Right renal cortex interstitium (tissue), 3 donors: ENCODE results near the gene SF3B2. TPM values are rescaled to one million over a fixed set of nuclear protein-coding genes. Genes with fewer than 3 reads are reported as not detected.
"Not testable (repeated sequence)": the region's sequence is repeated elsewhere in the genome, so short reads cannot be mapped to it uniquely, and the experiment has no call there.

ENCODE experiments used
- DNase-seq, 3 donors: peaks; one replicate each; pipeline ENCODE4 v3.0.0-alpha.2; 2013; ENCODE audit warnings: low read depth in 3 of 3, low spot score in 2 of 3
- polyA plus RNA-seq, 3 donors: library from polyadenylated mRNA; unstranded; fragments of 120-200 nt; gene quantifications; one replicate each; pipeline ENCODE4 v1.2.1, GENCODE V29; 2013; ENCODE audit not compliant: insufficient read length in 3 of 3

SF3B2 gene, protein sequence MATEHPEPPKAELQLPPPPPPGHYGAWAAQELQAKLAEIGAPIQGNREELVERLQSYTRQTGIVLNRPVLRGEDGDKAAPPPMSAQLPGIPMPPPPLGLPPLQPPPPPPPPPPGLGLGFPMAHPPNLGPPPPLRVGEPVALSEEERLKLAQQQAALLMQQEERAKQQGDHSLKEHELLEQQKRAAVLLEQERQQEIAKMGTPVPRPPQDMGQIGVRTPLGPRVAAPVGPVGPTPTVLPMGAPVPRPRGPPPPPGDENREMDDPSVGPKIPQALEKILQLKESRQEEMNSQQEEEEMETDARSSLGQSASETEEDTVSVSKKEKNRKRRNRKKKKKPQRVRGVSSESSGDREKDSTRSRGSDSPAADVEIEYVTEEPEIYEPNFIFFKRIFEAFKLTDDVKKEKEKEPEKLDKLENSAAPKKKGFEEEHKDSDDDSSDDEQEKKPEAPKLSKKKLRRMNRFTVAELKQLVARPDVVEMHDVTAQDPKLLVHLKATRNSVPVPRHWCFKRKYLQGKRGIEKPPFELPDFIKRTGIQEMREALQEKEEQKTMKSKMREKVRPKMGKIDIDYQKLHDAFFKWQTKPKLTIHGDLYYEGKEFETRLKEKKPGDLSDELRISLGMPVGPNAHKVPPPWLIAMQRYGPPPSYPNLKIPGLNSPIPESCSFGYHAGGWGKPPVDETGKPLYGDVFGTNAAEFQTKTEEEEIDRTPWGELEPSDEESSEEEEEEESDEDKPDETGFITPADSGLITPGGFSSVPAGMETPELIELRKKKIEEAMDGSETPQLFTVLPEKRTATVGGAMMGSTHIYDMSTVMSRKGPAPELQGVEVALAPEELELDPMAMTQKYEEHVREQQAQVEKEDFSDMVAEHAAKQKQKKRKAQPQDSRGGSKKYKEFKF
- polyA plus RNA-seq: 100 to 1,000 TPM; 255 to 281 (median 256) TPM

DNA sequence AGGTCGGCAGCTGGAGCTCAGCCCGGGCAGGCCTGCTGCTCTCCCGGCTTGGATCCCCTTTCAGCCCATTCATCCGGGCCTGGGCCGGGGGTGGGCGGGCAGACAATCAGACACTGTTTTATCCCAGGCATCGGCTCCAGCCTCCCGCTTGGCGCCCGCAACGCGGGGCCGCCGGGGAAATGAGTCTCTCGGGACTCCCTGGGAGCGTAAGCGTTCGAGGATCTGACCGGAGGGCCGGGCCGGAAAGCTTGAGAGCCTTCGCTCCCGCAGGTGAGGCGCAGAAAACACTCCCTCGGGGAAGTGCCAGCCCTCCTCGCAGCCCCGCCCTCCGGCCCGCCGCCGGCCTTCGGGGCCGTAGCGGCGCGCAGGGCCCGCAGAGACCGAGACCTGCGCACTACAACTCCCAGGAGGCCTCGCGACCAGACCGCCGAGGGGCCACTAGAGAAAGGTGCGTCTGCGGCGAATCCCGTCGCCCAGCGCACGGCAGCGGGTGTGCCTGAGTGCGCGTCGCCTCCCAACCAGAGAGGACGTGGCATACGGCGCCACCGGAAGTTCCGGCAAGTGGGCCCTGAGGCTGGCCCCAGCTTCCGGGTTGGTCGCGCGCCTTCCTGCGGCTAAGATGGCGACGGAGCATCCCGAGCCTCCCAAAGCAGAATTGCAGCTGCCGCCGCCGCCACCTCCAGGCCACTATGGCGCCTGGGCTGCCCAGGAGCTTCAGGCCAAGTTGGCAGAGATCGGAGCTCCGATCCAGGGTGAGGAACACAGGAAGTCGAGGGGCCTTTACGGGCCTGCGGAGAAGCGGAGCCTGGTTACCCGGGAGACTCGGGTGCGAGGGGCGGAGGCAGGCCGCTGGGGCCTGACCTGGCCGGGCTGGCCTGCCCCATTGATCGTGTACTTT, at the start of gene SF3B2:
SF3B2 (plus strand) TSS at position 599 of the 898 bp plus-strand sequence; CDS start at position 620, 21 bp downstream.
- DNase-seq: peak; percentile 90 to 95 (median 91)

GRCh38 chr11:66002648-66003225, 49.4 kb upstream of the SF3B2 start:
- DNase-seq: no peak

DNA sequence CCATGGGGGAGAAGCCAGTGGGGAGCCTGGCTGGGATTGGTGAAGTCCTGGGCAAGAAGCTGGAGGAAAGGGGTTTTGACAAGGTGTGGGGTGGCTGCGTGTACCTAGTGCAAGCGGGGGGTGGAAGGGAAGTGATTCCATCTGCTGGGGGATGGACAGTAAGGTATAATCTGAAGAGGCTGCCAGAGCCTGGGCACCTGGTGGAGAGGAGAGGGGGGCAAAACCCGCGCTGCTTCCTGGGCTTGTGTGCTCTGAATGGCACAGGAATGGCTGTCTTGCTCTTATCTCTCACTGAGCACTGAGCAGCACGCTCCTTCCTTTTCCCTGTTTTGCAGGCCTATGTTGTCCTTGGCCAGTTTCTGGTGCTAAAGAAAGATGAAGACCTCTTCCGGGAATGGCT, 48.9 kb upstream of the SF3B2 start:
- DNase-seq: no peak

DNA sequence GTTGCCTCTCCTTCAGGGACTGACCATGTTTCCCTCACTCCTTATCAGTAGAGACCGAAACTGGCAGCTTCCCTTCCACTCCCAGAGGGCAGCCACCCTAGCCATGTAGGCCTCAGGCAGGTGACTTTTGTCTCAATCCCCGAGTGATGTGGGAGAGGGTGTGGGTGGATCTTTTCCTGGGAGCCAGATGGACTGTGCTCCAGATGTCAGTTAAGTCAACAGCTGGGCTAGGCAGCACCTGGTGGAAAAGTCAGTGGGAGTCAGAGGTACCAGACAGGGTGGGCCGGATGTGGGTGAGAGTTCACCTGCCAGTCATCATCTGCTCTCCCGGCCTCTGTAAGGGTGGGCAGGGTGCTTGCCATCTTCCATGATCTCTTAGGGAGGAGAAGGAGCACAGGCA, 48.0 kb upstream of the SF3B2 start:
- no peak for DNase-seq

DNA sequence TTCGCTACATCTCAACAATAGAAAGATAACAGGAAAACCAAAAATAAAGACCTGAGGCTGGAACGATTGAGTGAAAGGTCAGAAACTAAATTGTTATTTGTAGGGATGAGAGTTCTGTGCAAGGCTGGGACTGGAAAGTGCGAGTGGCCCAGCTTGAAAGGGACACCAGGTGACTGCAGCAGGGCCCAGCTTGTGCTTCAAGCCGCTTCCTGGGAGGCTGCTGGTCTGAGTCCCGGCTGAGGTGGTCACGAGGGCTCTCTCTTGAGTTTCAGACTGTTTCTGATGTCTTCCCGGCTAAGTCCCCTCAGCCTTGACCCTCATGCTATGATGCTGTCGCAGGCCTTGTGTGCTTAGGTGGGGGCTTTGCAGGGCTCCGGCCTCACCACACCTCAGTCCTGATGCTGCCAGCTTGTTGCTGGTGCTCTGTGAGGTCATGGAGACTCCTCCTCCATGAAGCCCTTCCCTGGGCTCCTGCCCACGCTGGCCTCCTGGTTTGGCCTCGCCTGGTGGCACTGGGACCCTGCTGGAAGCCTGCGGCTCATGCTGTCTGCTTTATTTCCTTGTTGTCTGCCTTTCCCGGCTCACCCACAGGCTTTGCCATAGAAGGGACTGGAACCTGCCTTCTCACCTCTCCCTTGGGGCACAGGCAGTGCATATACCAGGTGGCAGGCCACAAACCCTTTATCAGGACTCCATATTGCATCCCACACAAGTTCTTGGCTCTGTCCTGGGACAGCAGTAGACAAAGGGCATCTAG, 45.9 kb upstream of the SF3B2 start:
- DNase-seq: no peak

- no peak for DNase-seq
Measured at GRCh38 chr11:66006891-66007176, 45.3 kb upstream of the SF3B2 start.

GRCh38 chr11:66007201-66007634, 44.9 kb upstream of the SF3B2 start:
- no peak for DNase-seq

DNA sequence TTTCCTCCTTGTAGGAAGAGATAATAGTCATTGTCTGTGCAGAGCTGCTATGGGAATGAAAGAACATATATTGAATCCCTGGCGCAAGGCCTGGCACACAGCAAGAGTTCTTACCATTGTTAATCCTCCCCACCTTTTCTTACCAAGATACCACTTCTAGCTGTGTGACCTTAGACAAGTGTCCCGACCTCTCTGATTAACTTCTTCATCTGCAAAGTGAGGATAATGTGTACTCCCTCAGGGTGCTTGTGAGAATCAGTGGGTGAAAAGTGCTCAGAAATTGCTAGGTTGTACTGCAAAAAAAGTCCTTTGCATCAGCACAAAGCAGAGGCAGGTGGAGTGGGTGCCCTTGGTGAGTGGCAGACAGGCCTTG, 44.1 kb upstream of the SF3B2 start:
- no peak for DNase-seq

DNA sequence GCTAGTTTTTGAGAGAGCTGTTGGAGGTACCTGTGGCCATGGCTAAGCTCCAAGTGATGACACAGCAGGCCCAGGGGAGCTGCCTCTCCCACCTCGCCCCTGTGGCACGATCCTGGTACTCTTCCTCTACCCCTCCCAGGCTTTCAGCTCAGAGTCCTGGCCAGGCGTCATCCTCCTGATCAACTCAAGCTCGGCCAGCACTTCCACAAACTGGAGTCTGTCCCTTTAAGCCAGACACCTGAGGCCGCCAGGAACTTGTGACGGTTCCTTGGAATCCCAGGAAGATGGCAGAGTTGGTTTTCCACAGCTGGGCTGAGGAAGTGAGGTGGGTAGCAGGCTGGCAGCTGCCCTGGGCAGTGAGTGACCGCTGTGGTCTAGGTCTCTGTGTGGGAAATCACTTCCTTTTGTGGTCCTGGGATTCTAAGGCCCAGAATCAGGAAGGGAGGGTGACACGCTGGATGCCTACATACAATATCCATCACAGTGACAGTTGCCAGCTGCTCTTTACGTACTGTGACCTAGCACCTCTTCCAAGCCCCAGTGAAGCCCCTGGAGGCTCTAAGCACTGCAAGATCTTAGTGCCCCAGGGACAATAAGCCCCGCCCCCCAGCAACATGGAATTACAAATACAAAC, 43.6 kb upstream of the SF3B2 start:
- DNase-seq: no peak

GRCh38 chr11:66010036-66010435, 42.1 kb upstream of the SF3B2 start:
- DNase-seq: not testable (repeated sequence)

DNA sequence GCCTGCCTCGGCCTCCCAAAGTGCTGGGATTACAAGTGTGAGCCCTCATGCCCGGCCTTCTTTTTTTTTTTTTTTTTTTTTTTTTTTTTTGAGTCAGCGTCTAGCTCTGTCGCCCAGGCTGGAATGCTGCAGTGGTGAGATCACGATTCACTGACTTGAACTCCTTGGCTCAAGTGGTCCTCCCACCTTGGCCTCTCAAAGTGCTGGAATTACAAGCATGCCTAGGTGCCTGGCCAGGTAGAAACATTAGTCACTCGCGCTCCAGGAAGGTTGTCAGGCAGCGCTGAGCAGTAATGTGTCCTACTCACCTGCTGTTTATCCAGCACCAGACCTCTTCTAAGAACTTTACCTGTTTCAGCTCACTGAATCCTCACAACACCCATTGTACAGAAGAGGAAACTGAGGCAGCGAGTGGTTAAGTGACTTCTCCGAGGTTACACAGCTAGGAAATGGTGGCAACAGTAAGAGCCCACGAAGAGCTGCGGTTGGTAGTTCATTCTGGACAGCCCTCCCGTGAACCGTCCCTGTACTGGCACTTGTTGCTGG, 40.9 kb upstream of the SF3B2 start:
- no peak for DNase-seq

DNA sequence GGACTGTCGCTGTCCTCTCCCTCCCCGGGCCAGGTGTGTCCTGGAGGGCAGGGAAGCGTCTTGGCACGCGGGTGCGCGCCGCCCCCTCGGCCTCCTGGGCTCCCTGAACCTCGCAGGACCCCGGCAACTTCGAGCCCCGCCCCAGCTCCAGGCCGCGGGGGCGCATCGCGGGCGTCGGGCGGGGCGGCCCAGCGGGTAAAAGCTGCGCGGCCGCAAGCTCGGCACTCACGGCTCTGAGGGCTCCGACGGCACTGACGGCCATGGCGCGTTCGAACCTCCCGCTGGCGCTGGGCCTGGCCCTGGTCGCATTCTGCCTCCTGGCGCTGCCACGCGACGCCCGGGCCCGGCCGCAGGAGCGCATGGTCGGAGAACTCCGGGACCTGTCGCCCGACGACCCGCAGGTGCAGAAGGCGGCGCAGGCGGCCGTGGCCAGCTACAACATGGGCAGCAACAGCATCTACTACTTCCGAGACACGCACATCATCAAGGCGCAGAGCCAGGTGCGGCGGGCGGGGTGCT, 40.3 kb upstream of the SF3B2 start, which contains the start of gene CST6:
CST6 (plus strand) TSS at position 224 of the 519 bp plus-strand sequence; CDS start at position 261, 37 bp downstream.
- no peak for DNase-seq

DNA sequence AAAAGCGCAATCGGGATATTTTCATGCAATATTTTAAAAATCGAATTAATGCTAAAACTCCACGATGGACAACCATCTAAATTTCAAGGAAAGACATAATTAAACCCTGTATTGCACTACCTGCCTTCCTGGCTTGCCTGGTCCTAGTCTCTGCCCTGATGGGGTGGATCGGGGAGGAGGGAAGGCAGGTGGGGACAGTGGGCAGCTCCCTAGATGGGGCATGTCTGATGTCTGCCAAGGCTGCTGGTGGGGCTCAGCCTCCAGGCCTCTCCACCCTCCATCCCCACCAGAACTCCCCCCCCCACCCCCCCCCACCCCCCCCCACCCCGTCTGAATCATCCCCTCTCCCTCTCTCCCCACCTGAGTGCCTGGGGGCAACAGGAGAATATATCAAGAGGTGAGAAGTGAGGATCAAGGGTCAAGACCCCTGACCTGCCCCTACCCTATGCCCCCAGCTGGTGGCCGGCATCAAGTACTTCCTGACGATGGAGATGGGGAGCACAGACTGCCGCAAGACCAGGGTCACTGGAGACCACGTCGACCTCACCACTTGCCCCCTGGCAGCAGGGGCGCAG, 39.7 kb upstream of the SF3B2 start:
- no peak for DNase-seq

- no peak for DNase-seq
Measured at GRCh38 chr11:66012946-66013761, 39.0 kb upstream of the SF3B2 start.

GRCh38 chr11:66013762-66014100, 38.4 kb upstream of the SF3B2 start:
- no peak for DNase-seq

GRCh38 chr11:66014804-66015453, 37.2 kb upstream of the SF3B2 start:
- DNase-seq: no peak

DNA sequence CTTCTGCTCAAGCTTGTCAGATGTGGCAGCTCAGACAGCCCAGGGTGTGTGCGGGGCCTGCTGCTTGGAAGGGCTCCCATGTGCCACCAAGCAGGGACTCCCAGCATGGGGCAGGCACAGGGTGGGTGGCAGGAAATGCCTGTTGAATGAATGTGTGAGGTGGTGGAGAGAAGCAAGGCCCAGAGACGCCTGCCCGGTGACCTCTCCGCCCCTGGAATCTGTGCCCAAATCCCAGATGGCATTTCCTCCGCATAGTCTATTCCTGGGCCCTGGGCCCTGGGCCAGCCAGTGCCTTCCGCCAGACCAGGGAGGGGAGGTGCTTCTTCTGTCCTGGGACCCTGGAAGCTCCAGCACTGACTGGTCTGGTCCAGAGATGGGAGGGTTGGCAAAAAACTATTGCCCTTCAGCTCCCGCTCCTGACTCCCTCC, 36.7 kb upstream of the SF3B2 start:
- no peak for DNase-seq
